ENCODE results near the gene RASL11A.

DNA sequence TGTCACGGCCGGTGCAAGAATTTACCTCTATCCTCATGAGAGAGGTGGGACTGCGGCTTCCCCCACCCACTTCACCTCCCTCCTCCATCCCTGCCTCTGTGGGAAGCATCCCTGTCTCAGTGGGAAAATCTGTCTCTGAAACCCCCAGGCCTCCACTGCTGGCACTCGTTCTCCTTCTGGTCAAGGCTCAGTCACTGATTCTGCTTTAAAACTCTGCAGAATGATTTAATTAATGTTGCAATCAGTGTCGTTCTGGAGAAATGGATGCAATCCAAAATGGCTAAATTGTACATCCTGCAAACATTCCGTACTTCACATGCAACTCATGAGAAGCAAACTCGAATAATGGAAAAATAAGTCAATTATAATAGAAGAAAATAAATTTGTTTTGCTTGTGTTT lies 5.6 kb downstream of the RASL11A start:
- TF ChIP-seq, protein P1, sequence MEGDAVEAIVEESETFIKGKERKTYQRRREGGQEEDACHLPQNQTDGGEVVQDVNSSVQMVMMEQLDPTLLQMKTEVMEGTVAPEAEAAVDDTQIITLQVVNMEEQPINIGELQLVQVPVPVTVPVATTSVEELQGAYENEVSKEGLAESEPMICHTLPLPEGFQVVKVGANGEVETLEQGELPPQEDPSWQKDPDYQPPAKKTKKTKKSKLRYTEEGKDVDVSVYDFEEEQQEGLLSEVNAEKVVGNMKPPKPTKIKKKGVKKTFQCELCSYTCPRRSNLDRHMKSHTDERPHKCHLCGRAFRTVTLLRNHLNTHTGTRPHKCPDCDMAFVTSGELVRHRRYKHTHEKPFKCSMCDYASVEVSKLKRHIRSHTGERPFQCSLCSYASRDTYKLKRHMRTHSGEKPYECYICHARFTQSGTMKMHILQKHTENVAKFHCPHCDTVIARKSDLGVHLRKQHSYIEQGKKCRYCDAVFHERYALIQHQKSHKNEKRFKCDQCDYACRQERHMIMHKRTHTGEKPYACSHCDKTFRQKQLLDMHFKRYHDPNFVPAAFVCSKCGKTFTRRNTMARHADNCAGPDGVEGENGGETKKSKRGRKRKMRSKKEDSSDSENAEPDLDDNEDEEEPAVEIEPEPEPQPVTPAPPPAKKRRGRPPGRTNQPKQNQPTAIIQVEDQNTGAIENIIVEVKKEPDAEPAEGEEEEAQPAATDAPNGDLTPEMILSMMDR (IDR thresholded peaks at IDR 0.05) = no peak
- TF ChIP-seq POLR2A (IDR thresholded peaks at IDR 0.05) = no peak
